ENCODE results near the gene SCGB3A2. TPM values are rescaled to one million over a fixed set of nuclear protein-coding genes. Genes with fewer than 3 reads are reported as not detected.
A peak's percentile ranks its signal among the peaks of the same experiment; 100 is the strongest.

SCGB3A2 gene
- total RNA-seq, 1 experiment from 2014 or later, result not detected

DNA sequence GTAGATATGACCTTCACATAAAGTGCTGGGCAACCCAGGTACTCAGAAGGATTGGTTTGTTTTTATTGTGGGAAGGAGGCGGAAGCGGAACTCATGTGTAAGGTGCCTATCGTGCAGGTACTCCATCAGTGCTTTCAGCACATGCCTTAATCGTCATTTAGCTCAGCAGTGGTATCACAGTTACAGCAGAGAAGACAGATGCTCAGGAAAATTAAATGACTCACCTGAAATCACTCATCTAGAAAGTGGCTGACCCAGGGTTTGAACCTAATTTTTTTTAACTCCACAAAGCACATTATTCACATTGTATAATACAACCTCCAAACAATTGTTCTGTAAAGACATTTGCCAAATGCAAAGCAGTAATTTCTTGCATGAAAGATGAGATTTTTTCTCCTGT lies 25.6 kb downstream of the SCGB3A2 start:
- Mint-ChIP-seq H3K4me3 (ENCODE audit: unreplicated experiment) (no peak overlapping the region), H3K27ac (ENCODE audit: unreplicated experiment) (no peak overlapping the region)
- CTCF ChIA-PET, result no interaction called here

DNA sequence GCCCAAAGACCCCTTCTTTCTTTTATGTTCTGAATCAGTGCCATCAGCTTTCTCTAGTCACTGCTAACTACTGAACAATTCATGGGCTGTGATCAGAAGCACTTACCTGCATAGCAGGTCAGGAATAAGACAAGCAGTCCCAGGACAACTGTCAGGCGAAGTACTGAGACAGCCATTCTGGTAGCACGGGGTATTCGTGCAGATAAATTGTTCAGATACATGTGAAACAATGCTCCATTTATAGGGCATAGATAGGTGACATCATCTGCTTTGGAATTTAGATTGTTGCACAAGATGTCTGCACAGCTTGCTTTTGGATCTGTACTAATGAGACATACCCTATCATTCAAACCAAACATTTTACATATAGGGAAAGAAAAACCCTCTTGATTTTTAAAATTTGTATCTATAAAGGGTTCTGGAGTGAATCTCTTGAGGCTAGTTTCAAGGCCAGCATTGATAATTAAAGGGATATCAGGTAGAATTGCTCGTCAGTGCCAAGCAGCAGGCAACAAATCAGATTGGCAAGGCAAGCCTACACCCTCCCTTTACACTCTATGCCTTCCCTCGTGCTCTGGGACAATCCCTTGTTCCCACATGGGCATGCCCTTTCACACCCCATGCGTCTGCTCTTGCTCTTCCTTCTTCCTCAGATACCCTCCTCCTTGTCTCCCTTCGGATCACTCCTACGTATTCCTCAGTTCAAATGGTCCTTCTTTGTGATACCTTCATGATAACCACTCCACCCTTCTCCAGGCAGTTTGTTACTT lies 28.0 kb downstream of the SCGB3A2 start, which contains the start of gene C5orf46:
Gene C5orf46 (minus strand): TSS at position 213 of the 770 bp plus-strand sequence. CDS start 37 bp downstream, at position 176.
- no TSS peak for BruUV-seq (replicated peaks)
- CTCF ChIA-PET, result no interaction called here
- TF ChIP-seq, protein P1, sequence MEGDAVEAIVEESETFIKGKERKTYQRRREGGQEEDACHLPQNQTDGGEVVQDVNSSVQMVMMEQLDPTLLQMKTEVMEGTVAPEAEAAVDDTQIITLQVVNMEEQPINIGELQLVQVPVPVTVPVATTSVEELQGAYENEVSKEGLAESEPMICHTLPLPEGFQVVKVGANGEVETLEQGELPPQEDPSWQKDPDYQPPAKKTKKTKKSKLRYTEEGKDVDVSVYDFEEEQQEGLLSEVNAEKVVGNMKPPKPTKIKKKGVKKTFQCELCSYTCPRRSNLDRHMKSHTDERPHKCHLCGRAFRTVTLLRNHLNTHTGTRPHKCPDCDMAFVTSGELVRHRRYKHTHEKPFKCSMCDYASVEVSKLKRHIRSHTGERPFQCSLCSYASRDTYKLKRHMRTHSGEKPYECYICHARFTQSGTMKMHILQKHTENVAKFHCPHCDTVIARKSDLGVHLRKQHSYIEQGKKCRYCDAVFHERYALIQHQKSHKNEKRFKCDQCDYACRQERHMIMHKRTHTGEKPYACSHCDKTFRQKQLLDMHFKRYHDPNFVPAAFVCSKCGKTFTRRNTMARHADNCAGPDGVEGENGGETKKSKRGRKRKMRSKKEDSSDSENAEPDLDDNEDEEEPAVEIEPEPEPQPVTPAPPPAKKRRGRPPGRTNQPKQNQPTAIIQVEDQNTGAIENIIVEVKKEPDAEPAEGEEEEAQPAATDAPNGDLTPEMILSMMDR (IDR thresholded peaks at IDR 0.05; ENCODE audit: insufficient read depth in 1 of 2, low read depth in 1 of 2, low read length in 1 of 2, severe bottlenecking in 1 of 2, unreplicated experiment in 1 of 2), result no peak
- Mint-ChIP-seq H3K4me3 (ENCODE audit: unreplicated experiment) (no peak within 1 kb of the TSS), H3K27ac (ENCODE audit: unreplicated experiment) (peak within 1 kb of the TSS; percentile 29), H3K27me3 (ENCODE audit: insufficient read depth, unreplicated experiment) (no peaks in the 10 kb centered on the region), H3K4me1 (ENCODE audit: low read depth, unreplicated experiment) (peaks cover 22% of the 10 kb centered on the region), H3K36me3 (ENCODE audit: insufficient read depth, unreplicated experiment) (no peaks in the 10 kb centered on the region), H3K9me3 (ENCODE audit: unreplicated experiment) (peaks cover 9% of the 10 kb centered on the region)
- Histone ChIP-seq H3K36me3 (ENCODE audit: control insufficient read depth, insufficient read depth, low read length) (no peaks in the 10 kb centered on the region), H3K4me3 (ENCODE audit: low read depth, low read length) (no peak within 1 kb of the TSS), H3K27me3 (replicated peaks; ENCODE audit: control insufficient read depth, insufficient read depth, low read length) (no peaks in the 10 kb centered on the region), H3K9me3 (no peaks in the 10 kb centered on the region), H3K4me1 (peaks cover 23% of the 10 kb centered on the region)
- intact Hi-C loops (cut with micrococcal nuclease; ENCODE audit: unreplicated experiment), result no loop called here
- peak in 1 of 2 experiments; percentile 16 for DNase-seq
- POLR2A ChIA-PET, result no interaction called here

More for the DNA sequence above, 25.6 kb downstream of the SCGB3A2 start:
- POLR2A ChIA-PET, result no interaction called here
- H3K27me3 Mint-ChIP-seq (ENCODE audit: insufficient read depth, unreplicated experiment), result no peaks in the 10 kb centered on the region
- TF ChIP-seq, protein P1 (IDR thresholded peaks at IDR 0.05; ENCODE audit: insufficient read depth in 1 of 2, low read depth in 1 of 2, low read length in 1 of 2, severe bottlenecking in 1 of 2, unreplicated experiment in 1 of 2), result no peak
- H3K4me3 ChIP-seq (ENCODE audit: low read depth, low read length), result no peak overlapping the region
- H3K27me3 ChIP-seq (replicated peaks; ENCODE audit: control insufficient read depth, insufficient read depth, low read length), result no peaks in the 10 kb centered on the region
- no TSS peak for BruUV-seq (replicated peaks)
- H3K4me1 ChIP-seq, result peaks cover 17% of the 10 kb centered on the region
- H3K36me3 Mint-ChIP-seq (ENCODE audit: insufficient read depth, unreplicated experiment), result no peaks in the 10 kb centered on the region
- H3K9me3 ChIP-seq, result no peaks in the 10 kb centered on the region
- H3K9me3 Mint-ChIP-seq (ENCODE audit: unreplicated experiment), result peaks cover 9% of the 10 kb centered on the region
- DNase-seq, result no peak
- peaks cover 13% of the 10 kb centered on the region for H3K4me1 Mint-ChIP-seq (ENCODE audit: low read depth, unreplicated experiment)
- H3K36me3 ChIP-seq (ENCODE audit: control insufficient read depth, insufficient read depth, low read length), result no peaks in the 10 kb centered on the region
- intact Hi-C loops (cut with micrococcal nuclease; ENCODE audit: unreplicated experiment), result no loop called here

DNA sequence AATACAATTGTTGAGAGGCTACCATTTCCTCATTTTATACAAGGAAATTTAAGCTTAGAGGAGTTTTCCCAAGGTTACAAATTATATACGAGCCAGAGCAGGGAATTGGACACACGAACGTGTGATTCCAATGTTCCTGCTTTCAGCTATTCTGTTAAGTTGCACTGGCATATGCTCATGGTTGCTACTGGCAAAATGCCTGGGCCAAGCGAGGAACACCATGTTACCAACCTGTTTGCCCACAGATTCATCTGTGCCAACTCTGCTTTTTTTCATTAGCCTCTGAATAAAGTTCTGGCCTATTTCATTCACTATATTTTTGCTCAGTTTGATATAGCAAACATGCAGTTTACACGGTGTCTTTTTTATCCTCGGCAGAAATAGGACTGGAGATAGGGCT lies 32.9 kb downstream of the SCGB3A2 start:
- H3K4me1 Mint-ChIP-seq (ENCODE audit: low read depth, unreplicated experiment), result peaks cover 16% of the 10 kb centered on the region
- CTCF ChIA-PET, result no interaction called here
- BruUV-seq (replicated peaks), result no TSS peak
- intact Hi-C loops (cut with micrococcal nuclease; ENCODE audit: unreplicated experiment), result no loop called here
- POLR2A ChIA-PET, result no interaction called here
- H3K36me3 Mint-ChIP-seq (ENCODE audit: insufficient read depth, unreplicated experiment), result no peaks in the 10 kb centered on the region
- Histone ChIP-seq H3K4me3 (ENCODE audit: low read depth, low read length) (no peak overlapping the region), H3K36me3 (ENCODE audit: control insufficient read depth, insufficient read depth, low read length) (no peaks in the 10 kb centered on the region), H3K9me3 (no peaks in the 10 kb centered on the region), H3K27me3 (replicated peaks; ENCODE audit: control insufficient read depth, insufficient read depth, low read length) (no peaks in the 10 kb centered on the region), H3K4me1 (peaks cover 13% of the 10 kb centered on the region)
- no peak overlapping the region for H3K4me3 Mint-ChIP-seq (ENCODE audit: unreplicated experiment)
- H3K27ac Mint-ChIP-seq (ENCODE audit: unreplicated experiment), result no peak overlapping the region
- TF ChIP-seq, protein P1 (IDR thresholded peaks at IDR 0.05; ENCODE audit: insufficient read depth in 1 of 2, low read depth in 1 of 2, low read length in 1 of 2, severe bottlenecking in 1 of 2, unreplicated experiment in 1 of 2), result no peak
- no peak for DNase-seq
- peaks cover 9% of the 10 kb centered on the region for H3K9me3 Mint-ChIP-seq (ENCODE audit: unreplicated experiment)
- H3K27me3 Mint-ChIP-seq (ENCODE audit: insufficient read depth, unreplicated experiment), result no peaks in the 10 kb centered on the region
